GM21526 (cell line): ENCODE data around the gene WEE1.
A peak's percentile ranks its signal among the peaks of the same experiment; 100 is the strongest.
"Not testable (repeated sequence)": the region's sequence is repeated elsewhere in the genome, so short reads cannot be mapped to it uniquely, and the experiment has no call there.

Source experiments
- ATAC-seq: cut with Tn5 transposase; IDR thresholded peaks from one replicate; pipeline ENCODE4 v1.9.1; 2021; ENCODE audit warnings: moderate library complexity; ENCODE audit not compliant: unreplicated experiment, low FRiP score

The WEE1 gene

GRCh38 chr11:9590717-9591116 lies 17.2 kb downstream of the WEE1 start:
- ATAC-seq = no peak

- ATAC-seq = no peak
These were observed 21.0 kb downstream of the WEE1 start for GRCh38 chr11:9594267-9595046.

DNA sequence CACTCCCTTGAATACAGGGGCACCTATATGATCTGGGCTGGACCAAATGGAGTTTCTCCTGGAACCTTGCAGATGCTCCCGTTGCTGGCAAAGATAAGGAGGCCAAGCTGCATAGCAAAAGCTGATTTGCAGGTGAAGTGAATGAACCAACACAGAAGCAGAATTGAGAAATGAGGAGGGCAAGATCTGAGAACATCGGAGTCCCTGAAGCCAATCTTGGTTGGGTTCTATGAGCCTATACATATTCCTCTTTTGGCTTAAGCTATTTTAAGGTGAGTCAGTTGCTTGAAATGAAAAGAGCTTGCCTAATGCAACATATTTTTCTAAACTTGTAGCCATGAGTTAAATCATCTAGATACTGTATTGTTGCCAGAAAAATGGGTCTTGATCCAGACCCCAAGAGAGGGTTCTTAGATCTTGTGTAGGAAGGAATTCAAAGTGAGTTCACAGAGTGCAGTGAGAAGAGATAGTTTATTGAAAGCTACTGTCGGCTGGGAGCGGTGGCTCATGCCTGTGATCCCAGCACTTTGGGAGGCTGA lies 23.5 kb downstream of the WEE1 start:
- no peak for ATAC-seq

- no peak for ATAC-seq
These were observed 26.7 kb downstream of the WEE1 start for GRCh38 chr11:9600166-9600565.

GRCh38 chr11:9600644-9601036 lies 27.2 kb downstream of the WEE1 start:
- peak; percentile 35 for ATAC-seq

- ATAC-seq = peak; percentile 78
These were observed 27.8 kb downstream of the WEE1 start for GRCh38 chr11:9601037-9601875.

DNA sequence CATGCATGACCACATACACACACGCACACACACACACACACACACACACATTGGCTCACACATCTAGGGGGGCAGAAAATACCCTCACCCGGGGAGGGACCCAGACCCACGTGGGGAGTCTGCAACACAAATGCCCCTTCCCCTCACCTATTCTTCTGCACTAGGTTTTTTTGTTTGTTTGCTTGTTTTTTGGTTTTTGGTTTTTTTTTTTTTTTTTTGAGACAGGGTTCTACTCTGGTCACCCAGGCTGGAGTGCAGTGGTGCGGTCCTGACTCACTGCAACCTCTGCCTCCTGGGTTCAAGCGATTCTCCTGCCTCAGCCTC lies 28.4 kb downstream of the WEE1 start:
- ATAC-seq = no peak

- ATAC-seq = not testable (repeated sequence)
These were observed 29.7 kb downstream of the WEE1 start for GRCh38 chr11:9603214-9603613.

DNA sequence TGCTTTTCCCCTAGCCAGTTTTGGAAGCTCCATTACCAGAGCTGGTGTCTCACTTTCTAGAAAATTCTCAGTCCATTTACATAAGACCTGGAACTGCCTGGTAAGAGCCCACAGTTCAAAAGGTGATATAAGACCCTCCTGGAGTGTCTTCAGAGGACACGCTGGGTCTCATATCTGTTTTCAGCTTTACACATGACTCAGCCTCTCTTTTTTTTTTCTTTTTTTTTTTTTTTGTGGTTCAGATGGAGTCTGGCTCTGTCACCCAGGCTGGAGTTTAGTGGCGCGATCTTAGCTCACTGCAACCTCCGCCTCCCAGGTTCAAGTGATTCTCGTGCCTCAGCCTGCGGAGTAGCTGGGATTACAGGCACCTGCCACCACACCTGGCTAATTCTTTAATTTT lies 30.7 kb downstream of the WEE1 start:
- ATAC-seq = no peak

- no peak for ATAC-seq
These were observed 32.3 kb downstream of the WEE1 start for GRCh38 chr11:9605742-9606141.

DNA sequence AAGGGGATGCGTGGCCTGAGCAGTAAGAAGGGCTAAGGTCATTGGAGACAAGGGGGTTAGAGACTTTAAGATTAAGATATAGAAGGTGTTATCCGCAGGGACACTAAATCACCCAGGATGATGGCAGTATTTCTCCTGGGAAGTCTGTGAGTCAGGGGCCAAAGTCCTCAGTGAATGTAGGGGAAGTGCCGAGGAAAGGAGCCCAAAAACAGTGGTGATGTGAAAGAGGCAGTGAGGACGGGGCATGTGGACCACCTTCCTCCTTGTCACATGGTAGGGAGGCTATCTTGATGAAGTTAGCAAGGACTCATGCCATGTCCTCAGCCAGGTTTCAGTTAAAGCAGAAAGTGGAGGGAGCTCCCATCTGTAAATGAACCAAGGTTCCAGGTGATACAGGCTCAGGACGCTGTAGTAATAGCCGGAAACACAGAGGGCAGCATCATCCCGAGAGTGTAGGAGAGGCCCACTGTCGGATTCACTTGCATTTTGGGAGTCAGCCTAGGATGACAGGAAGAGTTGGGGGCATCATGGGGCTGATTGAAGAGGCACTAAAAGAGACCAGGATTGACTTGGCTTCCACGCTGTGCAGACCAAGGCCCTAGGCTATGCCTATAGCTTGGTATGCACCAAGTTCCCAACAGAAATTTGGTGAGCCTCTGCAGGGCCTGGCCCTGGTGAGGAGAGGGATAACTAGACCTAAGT lies 33.5 kb downstream of the WEE1 start:
- no peak for ATAC-seq

DNA sequence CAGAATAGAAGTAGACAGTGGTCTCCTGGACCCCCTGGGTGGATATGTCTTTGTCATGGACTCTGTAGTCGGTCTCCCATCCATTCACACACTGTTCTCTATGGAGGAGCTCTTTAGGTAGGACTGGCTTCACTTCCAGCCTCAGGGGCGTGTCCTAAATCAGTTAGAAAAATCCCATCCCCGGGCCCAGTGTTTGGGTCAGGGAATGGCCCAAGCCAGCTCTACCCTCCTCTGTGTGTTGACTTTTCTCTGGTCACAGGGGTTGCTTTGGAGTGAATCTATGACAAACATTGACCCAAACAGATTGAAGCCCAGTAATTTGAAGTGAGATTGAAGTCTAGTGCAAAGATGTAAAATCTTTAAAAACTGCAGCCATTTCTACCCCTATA lies 34.0 kb downstream of the WEE1 start:
- ATAC-seq = no peak

DNA sequence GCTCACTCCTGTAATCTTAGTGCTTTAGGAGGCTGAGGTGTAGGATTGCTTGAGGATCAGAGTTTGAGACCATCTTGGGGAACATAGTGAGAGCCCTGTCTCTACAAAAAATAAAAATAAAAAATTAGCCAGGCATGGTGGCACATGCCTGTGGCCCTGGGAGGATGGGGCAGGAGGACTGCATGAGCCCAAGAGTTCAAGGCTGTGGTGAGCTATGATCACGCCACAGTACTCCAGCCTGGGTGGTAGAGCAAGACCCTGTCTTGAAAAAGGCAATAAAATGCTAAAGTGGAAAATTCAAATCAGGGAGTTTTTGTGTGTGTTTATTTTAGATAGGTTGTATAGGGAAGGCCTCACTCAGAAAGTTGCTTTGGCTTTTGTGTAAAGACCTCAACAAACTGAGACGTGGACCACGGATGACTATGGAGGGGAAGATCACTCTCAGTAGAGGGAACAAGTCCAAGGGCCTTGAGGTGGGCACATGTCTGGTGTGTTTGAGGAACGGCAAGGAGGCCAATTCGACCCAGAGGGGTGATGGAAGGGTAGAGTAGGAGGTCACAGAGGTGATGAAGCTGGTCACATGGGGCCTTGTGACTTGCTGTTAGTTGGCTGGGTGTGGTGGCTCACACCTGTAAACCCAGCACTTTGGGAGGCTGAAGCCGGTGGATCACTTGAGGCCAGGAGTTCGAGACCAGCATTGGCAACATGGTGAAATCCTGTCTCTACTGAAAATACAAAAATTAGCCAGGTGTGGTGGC lies 35.7 kb downstream of the WEE1 start:
- no peak for ATAC-seq

- ATAC-seq = no peak
These were observed 36.4 kb downstream of the WEE1 start for GRCh38 chr11:9609841-9610240.

- ATAC-seq = peak; percentile 38
These were observed 39.8 kb downstream of the WEE1 start for GRCh38 chr11:9613118-9613829.

- ATAC-seq = peak; percentile 65
These were observed 40.6 kb downstream of the WEE1 start for GRCh38 chr11:9613830-9614762.

- peak; percentile 42 for ATAC-seq
These were observed 41.6 kb downstream of the WEE1 start for GRCh38 chr11:9615031-9615451.

DNA sequence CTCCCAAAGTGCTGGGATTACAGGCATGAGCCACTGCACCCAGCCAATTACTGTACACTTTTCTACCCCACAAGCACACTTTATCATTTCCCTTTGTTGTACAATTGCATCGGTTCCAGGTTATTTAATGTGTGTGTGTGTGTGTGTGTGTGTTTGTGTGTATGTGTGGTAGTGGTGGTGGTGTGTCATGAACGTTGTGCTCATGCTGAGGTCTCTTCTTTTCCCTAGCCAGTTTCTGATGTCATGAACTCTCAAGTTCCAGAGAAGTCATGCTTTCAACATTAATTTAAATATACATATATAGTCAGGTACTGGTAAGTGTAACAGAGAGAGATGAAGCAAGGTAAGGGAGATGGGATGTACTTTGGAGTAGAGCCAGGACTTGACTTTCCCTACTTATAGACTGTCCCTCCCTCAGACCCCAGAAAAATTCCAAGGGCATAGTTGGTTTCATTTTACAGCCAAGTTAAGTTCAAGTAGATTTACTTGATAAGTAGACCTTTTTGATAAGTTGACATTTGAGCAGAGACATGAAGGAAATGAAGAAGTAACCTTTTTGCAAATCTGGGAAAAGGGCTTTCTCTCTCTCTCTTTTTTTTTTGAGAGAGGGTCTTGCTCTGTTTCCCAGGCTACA lies 42.7 kb downstream of the WEE1 start:
- ATAC-seq = no peak
